ENCODE results near the gene EPHB2.

The EPHB2 gene

DNA sequence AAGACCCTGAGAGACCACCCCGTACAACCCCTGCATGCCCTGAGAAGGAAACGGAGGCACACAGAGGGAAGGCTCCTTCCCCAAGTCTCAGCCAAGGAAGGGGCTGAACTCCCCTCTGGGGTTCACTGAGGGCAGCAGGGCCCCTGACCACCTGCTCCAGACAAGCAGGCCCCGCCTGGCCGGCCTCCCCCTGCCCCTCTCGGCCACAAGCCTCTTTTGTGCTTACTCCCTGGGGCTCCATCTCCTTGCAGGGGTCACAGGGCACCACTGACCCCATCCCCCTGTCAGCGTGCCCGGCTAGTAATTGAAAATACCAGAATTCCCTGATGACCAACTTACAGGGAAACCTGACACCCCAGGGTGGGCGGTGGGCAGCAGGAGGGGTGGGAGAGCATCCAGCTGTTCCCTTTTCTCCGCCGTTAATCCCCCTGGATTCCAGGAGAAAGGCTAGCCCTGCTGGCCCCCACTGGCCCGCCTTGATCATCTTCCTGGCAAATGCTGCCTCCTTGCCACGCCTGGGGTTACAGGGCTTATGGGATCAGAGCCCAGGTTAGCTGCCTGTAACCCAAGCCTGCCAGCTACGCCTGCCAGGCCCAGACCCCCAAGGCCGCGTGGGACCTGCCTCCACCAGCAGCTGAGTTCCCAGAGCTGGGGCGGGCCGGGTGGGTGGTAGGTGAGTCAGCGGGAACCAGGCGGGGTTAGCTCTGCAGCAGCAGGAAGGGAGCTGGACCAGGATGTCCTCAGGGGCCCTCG, 165.9 kb downstream of the EPHB2 start:
- TF ChIP-seq, protein P1, sequence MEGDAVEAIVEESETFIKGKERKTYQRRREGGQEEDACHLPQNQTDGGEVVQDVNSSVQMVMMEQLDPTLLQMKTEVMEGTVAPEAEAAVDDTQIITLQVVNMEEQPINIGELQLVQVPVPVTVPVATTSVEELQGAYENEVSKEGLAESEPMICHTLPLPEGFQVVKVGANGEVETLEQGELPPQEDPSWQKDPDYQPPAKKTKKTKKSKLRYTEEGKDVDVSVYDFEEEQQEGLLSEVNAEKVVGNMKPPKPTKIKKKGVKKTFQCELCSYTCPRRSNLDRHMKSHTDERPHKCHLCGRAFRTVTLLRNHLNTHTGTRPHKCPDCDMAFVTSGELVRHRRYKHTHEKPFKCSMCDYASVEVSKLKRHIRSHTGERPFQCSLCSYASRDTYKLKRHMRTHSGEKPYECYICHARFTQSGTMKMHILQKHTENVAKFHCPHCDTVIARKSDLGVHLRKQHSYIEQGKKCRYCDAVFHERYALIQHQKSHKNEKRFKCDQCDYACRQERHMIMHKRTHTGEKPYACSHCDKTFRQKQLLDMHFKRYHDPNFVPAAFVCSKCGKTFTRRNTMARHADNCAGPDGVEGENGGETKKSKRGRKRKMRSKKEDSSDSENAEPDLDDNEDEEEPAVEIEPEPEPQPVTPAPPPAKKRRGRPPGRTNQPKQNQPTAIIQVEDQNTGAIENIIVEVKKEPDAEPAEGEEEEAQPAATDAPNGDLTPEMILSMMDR (IDR thresholded peaks at IDR 0.05; ENCODE audit: insufficient read depth, missing control alignments): no peak
- FAIRE-seq (no peak), DNase-seq (ENCODE audit: insufficient read length, low spot score) (no peak)

DNA sequence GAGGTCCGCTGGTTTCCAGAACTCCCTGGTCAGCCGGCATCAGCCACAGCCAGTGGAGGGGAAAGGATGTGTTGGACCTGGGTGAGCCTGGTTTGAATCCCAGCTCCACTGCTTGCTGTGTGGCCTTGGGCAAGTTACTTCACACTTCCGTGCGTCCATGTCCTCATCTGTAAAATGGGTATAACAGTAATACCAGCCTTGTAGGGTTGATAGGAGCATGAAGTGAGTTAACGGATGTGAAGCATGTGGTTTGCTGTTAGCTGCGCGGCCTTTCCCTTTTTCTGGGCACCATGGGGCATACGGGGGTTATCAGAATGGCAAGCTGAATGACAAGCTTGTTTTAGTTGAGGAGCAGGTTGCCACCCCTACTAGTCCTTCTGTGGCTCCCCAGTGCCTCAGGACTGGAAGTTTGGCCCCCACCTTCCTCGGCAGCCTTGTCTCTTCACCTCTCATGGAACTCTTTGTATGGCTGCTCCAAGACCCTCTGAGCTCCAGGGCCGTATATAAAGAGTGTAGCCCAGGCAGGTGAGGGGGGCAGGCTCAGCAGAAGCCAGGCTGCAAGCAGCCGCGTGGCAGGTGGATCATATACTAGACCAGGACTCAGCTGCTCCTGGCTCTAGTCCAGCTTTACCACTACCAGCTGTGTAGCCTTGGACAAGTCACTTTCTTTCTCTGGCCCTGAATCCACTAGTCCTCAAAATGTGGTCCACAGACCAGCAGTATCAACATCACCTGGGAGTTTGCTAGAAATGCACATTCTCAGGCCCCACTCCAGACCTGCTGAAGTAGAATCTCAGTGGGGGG, 166.7 kb downstream of the EPHB2 start:
- FAIRE-seq (no peak), DNase-seq (ENCODE audit: insufficient read length, low spot score) (no peak)
- TF ChIP-seq, protein P1 (IDR thresholded peaks at IDR 0.05; ENCODE audit: insufficient read depth, missing control alignments): no peak

DNA sequence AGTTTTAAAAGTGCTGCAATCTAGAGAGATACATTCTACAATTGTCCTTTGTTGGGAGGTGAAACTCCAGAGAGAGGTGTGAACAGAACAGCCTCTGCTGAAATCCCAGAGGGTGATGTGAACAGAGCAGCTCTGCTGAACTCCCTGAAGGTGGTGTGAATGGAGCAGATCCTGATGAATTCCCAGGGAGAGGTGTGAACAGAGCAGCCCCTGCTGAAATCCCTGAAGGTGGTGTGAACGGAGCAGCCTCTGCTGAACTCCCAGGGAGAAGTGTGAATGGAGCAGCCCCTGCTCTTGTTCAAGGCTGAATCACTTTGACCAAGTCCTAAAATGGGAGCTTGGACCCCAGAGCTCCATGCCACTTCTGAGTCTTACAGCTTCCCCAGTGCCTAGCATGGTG, 167.3 kb downstream of the EPHB2 start:
- TF ChIP-seq, protein P1 (IDR thresholded peaks at IDR 0.05; ENCODE audit: insufficient read depth, missing control alignments): no peak
- no peak for FAIRE-seq
- no peak for DNase-seq (ENCODE audit: insufficient read length, low spot score)

DNA sequence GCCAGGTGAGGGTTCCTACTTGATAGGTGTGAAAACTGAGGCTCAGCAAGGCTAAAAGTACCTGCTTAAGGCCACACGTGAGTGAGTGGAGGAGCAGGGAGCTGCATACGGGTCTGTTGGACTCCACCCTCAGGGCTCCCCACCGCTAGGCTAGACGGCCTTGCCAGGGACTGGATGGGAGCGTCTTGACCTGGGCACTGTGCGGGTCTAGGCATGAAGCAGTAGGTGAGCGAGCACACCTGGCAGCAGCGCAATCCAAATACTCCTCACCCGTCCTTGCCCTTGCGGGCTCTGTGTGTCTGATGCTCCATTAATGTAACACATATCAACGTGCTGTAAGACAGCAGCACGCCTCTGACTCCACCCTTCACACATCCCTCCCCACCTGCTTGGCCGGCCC, 168.0 kb downstream of the EPHB2 start:
- FAIRE-seq (no peak), DNase-seq (ENCODE audit: insufficient read length, low spot score) (no peak)
- TF ChIP-seq, protein P1 (IDR thresholded peaks at IDR 0.05; ENCODE audit: insufficient read depth, missing control alignments): no peak

DNA sequence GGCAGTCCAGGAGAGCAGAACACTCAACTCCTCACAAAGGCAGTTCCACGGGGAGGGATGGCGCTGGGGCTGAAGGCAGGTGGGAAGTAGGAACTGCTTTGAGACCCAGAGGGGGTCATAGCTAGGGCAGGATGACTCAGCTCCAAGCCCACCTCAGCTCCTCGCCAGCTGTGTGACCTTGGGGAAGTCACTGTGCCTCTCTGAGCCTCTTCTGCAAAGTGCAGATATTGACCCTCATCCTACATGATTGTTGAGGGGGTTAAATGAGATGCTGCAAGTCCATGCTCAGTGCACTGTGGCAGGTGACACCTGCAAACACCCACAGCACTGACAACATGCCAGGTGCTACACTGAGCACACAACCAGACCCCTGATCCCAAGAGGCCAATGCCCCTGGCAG, 168.8 kb downstream of the EPHB2 start:
- TF ChIP-seq, protein P1 (IDR thresholded peaks at IDR 0.05; ENCODE audit: insufficient read depth, missing control alignments): no peak
- DNase-seq (ENCODE audit: insufficient read length, low spot score) (no peak), FAIRE-seq (no peak)

DNA sequence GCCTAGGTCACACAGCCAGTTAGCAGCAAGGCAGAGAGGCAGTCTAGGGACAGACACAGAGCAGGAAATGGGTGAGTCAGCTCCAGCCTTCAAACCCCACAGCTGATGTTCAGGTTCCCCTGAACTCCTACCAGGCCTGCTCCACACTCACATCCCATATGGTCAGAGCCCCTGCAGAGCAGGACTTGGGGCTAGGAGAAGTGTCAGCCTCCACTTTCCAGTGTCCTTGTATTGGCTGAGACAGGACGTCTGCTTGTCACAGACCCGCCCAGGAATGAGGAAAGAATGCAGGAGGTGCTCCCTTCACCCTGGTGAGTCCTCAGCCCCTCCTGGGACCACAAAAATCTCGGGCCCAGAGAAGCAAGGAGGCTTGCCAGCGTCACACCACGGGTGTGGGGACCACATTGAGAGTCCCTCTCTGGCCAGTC, 169.5 kb downstream of the EPHB2 start:
- TF ChIP-seq, protein P1 (IDR thresholded peaks at IDR 0.05; ENCODE audit: insufficient read depth, missing control alignments): no peak
- FAIRE-seq (no peak), DNase-seq (ENCODE audit: insufficient read length, low spot score) (no peak)

DNA sequence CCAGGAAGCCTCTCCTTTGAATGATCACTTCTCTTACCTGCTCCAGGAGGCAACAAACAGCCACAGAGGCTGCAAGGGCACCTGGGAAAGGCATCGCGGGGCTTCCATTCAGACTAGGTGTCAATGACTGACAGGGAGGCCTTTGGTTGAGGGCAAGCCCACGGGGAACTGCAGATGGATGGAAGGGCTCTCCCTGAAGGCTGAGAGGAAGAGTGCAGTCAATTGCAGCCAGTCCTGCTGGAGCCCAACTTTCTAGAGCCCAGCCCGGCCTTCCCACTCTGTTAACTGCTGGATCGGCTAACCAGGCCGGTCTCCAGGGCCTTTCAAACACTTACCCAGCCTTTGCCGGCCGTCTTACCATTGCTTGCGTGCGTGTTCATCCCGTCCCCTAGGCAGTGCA, 172.8 kb downstream of the EPHB2 start:
- no peak for FAIRE-seq
- TF ChIP-seq, protein P1 (IDR thresholded peaks at IDR 0.05; ENCODE audit: insufficient read depth, missing control alignments): no peak
- DNase-seq (ENCODE audit: insufficient read length, low spot score): no peak
